ENCODE data around the gene PDGFRB. TPM values are rescaled to one million over a fixed set of nuclear protein-coding genes. Genes with fewer than 3 reads are reported as not detected.

The PDGFRB gene
- total and polyA plus RNA-seq, 2 of the 4 experiments (the other 2 are of a cell fraction) = 108 to 124 TPM

DNA sequence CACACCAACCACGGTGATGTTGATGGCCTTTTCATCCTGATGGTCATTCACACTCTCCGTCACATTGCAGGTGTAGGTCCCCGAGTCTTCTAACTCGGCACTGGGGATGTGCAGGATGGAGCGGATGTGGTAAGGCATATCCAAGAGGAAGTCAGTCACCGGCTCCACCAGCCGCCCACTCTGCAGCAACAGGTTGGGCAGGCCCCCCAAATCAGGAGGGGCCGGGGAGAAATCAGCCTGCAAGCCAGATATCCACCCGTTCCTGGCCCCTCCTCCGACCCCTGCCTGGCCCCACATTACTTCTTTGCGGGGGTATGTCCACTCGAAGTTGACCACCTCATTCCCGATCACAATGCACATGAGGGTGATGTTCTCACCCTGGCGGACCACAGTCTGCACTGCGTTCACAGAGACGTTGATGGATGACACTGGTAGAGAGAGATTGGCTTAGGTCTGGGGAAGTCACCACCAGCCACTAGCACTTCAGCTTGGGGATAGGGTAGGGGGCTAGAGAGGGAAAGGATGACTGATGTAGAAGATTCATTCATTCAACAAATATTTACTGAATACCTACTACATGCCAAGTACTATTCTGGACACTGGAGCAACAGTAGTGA, 22.0 kb downstream of the PDGFRB start:
- Histone ChIP-seq H3K79me1 (ENCODE audit: low read depth in 1 of 2, low read length in 2 of 2) (peaks cover 44 to 95% of the 10 kb centered on the region in 2 experiments), H3K56ac (ENCODE audit: extremely low read depth, insufficient read depth, low read length) (no peak overlapping the region), H3K23ac (ENCODE audit: low read depth, low read length) (peak overlapping the region; percentile 46; the same call in 1 of the 2 replicates), H3K18ac (ENCODE audit: low read depth, low read length) (no peak overlapping the region), H2BK20ac (ENCODE audit: low read depth, low read length) (no peak overlapping the region), H4K91ac (ENCODE audit: insufficient read depth, low read depth, low read length) (peak overlapping the region; percentile 20; the same call in 1 of the 2 replicates), H3K4me1 (ENCODE audit: control insufficient read depth, insufficient read depth, low read length) (peaks cover 59% of the 10 kb centered on the region), H3K27ac (ENCODE audit: insufficient read depth, low read length) (no peak overlapping the region; the same call in 1 of the 2 replicates), H2AK5ac (ENCODE audit: low read depth, low read length) (peak overlapping the region; percentile 89), H2BK15ac (ENCODE audit: low read depth, low read length) (peak overlapping the region; percentile 32; the same call in 1 of the 3 replicates), H4K8ac (ENCODE audit: low read depth in 2 of 2, low read length in 2 of 2) (peak overlapping the region in 1 of 2 experiments; percentile 79; a peak in 3 of 4 replicates), H3K9ac (ENCODE audit: low read depth, low read length) (no peak overlapping the region), H2BK120ac (ENCODE audit: low read depth, low read length) (peak overlapping the region; percentile 38), H3K36me3 (ENCODE audit: control insufficient read depth, insufficient read depth, low read length) (peaks cover 80% of the 10 kb centered on the region), H4K5ac (ENCODE audit: low read depth, low read length) (no peak overlapping the region), H2BK5ac (ENCODE audit: low read depth, low read length, poor library complexity, severe bottlenecking) (peak overlapping the region; percentile 98), H3K27me3 (ENCODE audit: control insufficient read depth, insufficient read depth, low read length) (no peaks in the 10 kb centered on the region), H3K4ac (ENCODE audit: low read depth, low read length) (peak overlapping the region; percentile 100), H3K9me1 (ENCODE audit: insufficient read depth, low read length) (peaks cover 33% of the 10 kb centered on the region), H3K4me2 (ENCODE audit: low read depth, low read length) (no peak overlapping the region), H3K9me3 (ENCODE audit: control insufficient read depth, insufficient read depth, low read length) (no peaks in the 10 kb centered on the region), H3K4me3 (ENCODE audit: insufficient read depth, low read depth, low read length) (no peak overlapping the region), H4K20me1 (ENCODE audit: insufficient read depth, low read length) (no peaks in the 10 kb centered on the region), H3K14ac (replicated peaks; ENCODE audit: low read depth, low read length) (peak overlapping the region; percentile 44; the same call in 1 of the 2 replicates), H2AK9ac (replicated peaks; ENCODE audit: low read depth, low read length, poor library complexity) (peak overlapping the region; percentile 30), H2AFZ (replicated peaks; ENCODE audit: low read length, poor library complexity) (peak overlapping the region; percentile 3)
- dilution Hi-C loops (cut with HindIII; ENCODE audit: low sequenced_read_pairs, unreplicated experiment) (no loop called here), intact Hi-C loops (cut with micrococcal nuclease) (no loop called here), in situ Hi-C loops (cut with MboI; ENCODE audit: low sequenced_read_pairs) (no loop called here)
- WGBS, 2 experiments (ENCODE audit: extremely low coverage in 2 of 2, insufficient read length in 1 of 2) = 73% methylated on average over 3 of the region's 16 CpGs; no CpG with 5 or more reads in 1 of the 2 experiments
- no peak for ATAC-seq (ENCODE audit: low read depth)
- no TSS peak for BruUV-seq (replicated peaks)
- CTCF ChIA-PET = no interaction called here
- POLR2A ChIA-PET (ENCODE audit: unreplicated experiment) = interaction anchor here (0.6 kb wide), 1 partner anchor 95 kb away, joined by 3 read pairs; no protein-coding TSS in a partner anchor
- no peak for DNase-seq
- TF ChIP-seq BHLHE40 (IDR thresholded peaks at IDR 0.05; ENCODE audit: low read depth, low read length) (no peak), NFE2L2 (IDR thresholded peaks at IDR 0.05; ENCODE audit: low read depth, low read length) (no peak), CHD1 (IDR thresholded peaks at IDR 0.05; ENCODE audit: low read depth, low read length) (no peak), MAZ (IDR thresholded peaks at IDR 0.05; ENCODE audit: borderline replicate concordance, low read depth, low read length) (no peak), FOS (IDR thresholded peaks at IDR 0.05; ENCODE audit: low read depth, low read length) (no peak), RCOR1 (IDR thresholded peaks at IDR 0.05; ENCODE audit: insufficient replicate concordance, low read length) (no peak), CEBPB (IDR thresholded peaks at IDR 0.05; ENCODE audit: low read depth, low read length) (no peak), RAD21 (IDR thresholded peaks at IDR 0.05; ENCODE audit: low read length) (no peak), MAFK (IDR thresholded peaks at IDR 0.05; ENCODE audit: low read depth, low read length) (no peak), MXI1 (IDR thresholded peaks at IDR 0.05; ENCODE audit: borderline replicate concordance, low read depth, low read length) (no peak), RFX5 (IDR thresholded peaks at IDR 0.05; ENCODE audit: low read depth, low read length) (no peak), POLR2A (IDR thresholded peaks at IDR 0.05; ENCODE audit: low read depth, low read length) (no peak)
- TF ChIP-seq, protein P1, sequence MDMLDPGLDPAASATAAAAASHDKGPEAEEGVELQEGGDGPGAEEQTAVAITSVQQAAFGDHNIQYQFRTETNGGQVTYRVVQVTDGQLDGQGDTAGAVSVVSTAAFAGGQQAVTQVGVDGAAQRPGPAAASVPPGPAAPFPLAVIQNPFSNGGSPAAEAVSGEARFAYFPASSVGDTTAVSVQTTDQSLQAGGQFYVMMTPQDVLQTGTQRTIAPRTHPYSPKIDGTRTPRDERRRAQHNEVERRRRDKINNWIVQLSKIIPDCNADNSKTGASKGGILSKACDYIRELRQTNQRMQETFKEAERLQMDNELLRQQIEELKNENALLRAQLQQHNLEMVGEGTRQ (IDR thresholded peaks at IDR 0.05; ENCODE audit: low read depth, low read length) = no peak
- TF ChIP-seq, protein P2, sequence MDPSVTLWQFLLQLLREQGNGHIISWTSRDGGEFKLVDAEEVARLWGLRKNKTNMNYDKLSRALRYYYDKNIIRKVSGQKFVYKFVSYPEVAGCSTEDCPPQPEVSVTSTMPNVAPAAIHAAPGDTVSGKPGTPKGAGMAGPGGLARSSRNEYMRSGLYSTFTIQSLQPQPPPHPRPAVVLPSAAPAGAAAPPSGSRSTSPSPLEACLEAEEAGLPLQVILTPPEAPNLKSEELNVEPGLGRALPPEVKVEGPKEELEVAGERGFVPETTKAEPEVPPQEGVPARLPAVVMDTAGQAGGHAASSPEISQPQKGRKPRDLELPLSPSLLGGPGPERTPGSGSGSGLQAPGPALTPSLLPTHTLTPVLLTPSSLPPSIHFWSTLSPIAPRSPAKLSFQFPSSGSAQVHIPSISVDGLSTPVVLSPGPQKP (IDR thresholded peaks at IDR 0.05; ENCODE audit: borderline replicate concordance, low read depth, low read length) = no peak
- TF ChIP-seq, protein P3, sequence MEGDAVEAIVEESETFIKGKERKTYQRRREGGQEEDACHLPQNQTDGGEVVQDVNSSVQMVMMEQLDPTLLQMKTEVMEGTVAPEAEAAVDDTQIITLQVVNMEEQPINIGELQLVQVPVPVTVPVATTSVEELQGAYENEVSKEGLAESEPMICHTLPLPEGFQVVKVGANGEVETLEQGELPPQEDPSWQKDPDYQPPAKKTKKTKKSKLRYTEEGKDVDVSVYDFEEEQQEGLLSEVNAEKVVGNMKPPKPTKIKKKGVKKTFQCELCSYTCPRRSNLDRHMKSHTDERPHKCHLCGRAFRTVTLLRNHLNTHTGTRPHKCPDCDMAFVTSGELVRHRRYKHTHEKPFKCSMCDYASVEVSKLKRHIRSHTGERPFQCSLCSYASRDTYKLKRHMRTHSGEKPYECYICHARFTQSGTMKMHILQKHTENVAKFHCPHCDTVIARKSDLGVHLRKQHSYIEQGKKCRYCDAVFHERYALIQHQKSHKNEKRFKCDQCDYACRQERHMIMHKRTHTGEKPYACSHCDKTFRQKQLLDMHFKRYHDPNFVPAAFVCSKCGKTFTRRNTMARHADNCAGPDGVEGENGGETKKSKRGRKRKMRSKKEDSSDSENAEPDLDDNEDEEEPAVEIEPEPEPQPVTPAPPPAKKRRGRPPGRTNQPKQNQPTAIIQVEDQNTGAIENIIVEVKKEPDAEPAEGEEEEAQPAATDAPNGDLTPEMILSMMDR (conservative IDR thresholded peaks at IDR 0.05; ENCODE audit: low read depth, low read length) = no peak
